GM18870 (cell line): ENCODE data around the gene HLF.

Experiments used
- ATAC-seq: cut with Tn5 transposase; IDR thresholded peaks from one replicate; pipeline ENCODE4 v1.9.1; 2021; ENCODE audit warnings: moderate library complexity; ENCODE audit not compliant: unreplicated experiment

Gene HLF

GRCh38 chr17:55274355-55275255 is 9.8 kb downstream of the HLF start:
- no peak for ATAC-seq

- ATAC-seq = no peak
Measured at GRCh38 chr17:55275894-55276804, 11.4 kb downstream of the HLF start.

GRCh38 chr17:55278173-55278961 is 13.6 kb downstream of the HLF start:
- no peak for ATAC-seq

GRCh38 chr17:55279203-55279602 is 14.4 kb downstream of the HLF start:
- no peak for ATAC-seq

- no peak for ATAC-seq
Measured at GRCh38 chr17:55279788-55280187, 15.0 kb downstream of the HLF start.

GRCh38 chr17:55280212-55280611 is 15.5 kb downstream of the HLF start:
- ATAC-seq = no peak

- no peak for ATAC-seq
Measured at GRCh38 chr17:55281649-55282378, 17.1 kb downstream of the HLF start.

GRCh38 chr17:55282379-55282702 is 17.6 kb downstream of the HLF start:
- no peak for ATAC-seq

- ATAC-seq = no peak
Measured at GRCh38 chr17:55282741-55283140, 18.0 kb downstream of the HLF start.

- ATAC-seq = no peak
Measured at GRCh38 chr17:55283256-55283965, 18.7 kb downstream of the HLF start.

GRCh38 chr17:55284001-55284884 is 19.5 kb downstream of the HLF start:
- ATAC-seq = no peak

GRCh38 chr17:55284944-55285339 is 20.2 kb downstream of the HLF start:
- no peak for ATAC-seq

GRCh38 chr17:55285340-55286301 is 20.9 kb downstream of the HLF start:
- ATAC-seq = no peak

- no peak for ATAC-seq
Measured at GRCh38 chr17:55286681-55287589, 22.2 kb downstream of the HLF start.

- ATAC-seq = no peak
Measured at GRCh38 chr17:55288356-55289105, 23.8 kb downstream of the HLF start.

- no peak for ATAC-seq
Measured at GRCh38 chr17:55289106-55289446, 24.3 kb downstream of the HLF start.
